NOMO-1 treated with dmso at 0.1 percent for 144 hours (cell line): ENCODE results near the gene SIDT2.
"Not testable (repeated sequence)": the region's sequence is repeated elsewhere in the genome, so short reads cannot be mapped to it uniquely, and the experiment has no call there.

Experiments used
- DNase-seq: peaks from one replicate; lab custom pipeline; 2025; ENCODE audit not compliant: unreplicated experiment; lab: John Stamatoyannopoulos, UW

SIDT2 gene

DNA sequence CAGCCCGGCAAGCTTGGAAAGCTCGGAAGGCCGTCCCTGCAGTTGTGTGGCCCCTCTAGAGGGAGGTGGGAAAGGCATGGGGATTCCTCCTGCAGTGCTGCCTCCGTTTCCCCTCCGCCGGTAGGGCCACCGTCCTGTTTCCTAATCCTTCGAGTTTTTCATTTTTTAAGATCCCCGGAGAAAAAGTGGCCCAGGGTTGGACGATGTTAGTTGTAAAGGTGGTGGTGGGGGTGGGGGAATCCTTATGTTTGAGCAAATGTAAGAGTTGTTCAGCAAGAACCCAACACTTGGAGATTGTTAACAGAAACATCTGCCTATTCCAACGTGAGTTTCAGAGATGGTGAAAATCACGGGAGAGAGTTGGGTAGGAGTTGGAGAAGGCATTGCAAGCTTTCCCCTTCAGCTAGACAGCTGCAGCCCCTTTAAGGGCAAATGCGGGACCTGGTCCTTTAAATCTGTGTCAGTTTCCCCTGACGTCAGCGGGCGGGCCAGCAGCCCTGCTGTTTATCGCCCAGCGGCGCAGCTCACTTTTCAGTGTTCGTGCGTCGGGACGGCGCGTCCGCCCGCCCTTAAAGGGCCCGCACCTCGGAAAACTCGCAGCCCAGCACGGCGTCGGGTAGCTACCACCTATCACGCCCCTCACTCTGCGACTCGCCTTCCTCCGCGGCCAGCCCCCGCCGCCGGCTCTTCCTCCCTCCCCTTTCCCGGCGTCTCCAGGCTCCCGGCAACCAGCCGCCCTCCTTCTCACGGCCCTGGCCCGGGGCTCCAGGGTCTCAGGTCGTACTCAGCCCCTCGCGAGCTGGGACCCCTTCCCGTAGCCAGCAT lies at the start of gene SIDT2:
Gene SIDT2, plus strand, starts transcription at position 534 of the 825 bp plus-strand sequence. CDS start 521 bp downstream, outside the sequence.
- peak; percentile 80 for DNase-seq

DNA sequence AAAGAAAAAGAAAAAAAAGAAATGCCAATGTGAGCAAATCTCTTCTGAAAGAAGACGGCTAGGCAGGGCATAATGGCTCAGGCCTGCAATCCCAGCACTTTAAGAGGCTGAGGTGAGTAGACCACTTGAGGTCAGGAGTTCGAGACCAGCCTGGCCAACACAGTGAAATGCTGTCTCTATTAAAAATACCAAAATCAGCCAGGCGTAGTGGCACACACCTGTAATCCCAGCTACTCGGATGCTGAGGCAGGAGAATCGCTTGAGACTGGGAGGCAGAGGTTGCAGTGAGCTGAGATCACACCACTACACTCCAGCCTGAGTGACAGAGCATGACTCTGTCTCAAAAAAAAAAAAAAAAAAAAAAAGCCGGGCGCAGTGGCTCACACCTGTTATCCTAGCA lies 48.1 kb upstream of the SIDT2 start:
- not testable (repeated sequence) for DNase-seq

GRCh38 chr11:117130879-117131278 lies 47.7 kb upstream of the SIDT2 start:
- DNase-seq = no peak

- DNase-seq = no peak
Observed at GRCh38 chr11:117134431-117134830, 44.1 kb upstream of the SIDT2 start.

DNA sequence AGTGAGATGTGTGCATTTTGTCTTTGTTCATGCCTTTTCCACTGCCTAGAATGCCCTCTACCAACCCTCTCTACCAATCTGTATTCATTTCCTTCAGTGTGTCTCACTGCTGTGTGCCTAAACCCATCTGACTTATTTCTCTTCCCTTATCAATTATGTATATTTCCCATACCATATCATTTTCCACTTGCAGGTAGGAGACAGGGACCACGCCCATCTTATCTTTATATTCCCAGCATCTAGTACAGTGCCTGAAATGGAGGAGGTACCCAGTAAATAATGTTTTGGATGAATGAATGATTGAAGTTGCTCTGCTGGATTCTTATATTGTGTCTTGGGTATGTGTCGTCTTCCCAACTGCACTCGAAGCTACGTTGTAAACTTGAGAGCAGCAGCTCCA lies 43.6 kb upstream of the SIDT2 start:
- not testable (repeated sequence) for DNase-seq

- not testable (repeated sequence) for DNase-seq
Observed at GRCh38 chr11:117137223-117138086, 41.1 kb upstream of the SIDT2 start.

DNA sequence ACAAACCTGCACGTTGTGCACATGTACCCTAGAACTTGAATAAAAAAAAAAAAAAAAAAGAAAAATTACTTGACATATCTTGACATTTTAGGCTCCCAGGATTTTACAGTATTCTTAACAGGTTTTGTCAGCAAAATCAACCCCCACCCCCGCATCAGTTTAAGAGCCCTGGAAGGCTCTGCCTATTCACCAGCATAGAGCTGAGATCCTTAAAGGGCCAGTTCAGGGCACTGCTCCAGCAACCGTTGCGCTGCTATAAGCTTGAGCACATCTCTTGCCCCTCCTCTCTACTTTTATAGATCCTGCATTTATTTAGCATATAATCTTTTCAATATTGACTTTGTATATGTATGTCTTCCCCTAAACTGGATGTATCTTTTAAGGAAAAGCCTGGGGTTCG lies 35.2 kb upstream of the SIDT2 start:
- no peak for DNase-seq

- peak; percentile 92 for DNase-seq
Observed at GRCh38 chr11:117143871-117144476, 34.6 kb upstream of the SIDT2 start, which contains the start of gene PAFAH1B2. TSS of gene PAFAH1B2 (plus strand) at chr11:117144287. CDS start at chr11:117152448, 8,161 bp downstream.

DNA sequence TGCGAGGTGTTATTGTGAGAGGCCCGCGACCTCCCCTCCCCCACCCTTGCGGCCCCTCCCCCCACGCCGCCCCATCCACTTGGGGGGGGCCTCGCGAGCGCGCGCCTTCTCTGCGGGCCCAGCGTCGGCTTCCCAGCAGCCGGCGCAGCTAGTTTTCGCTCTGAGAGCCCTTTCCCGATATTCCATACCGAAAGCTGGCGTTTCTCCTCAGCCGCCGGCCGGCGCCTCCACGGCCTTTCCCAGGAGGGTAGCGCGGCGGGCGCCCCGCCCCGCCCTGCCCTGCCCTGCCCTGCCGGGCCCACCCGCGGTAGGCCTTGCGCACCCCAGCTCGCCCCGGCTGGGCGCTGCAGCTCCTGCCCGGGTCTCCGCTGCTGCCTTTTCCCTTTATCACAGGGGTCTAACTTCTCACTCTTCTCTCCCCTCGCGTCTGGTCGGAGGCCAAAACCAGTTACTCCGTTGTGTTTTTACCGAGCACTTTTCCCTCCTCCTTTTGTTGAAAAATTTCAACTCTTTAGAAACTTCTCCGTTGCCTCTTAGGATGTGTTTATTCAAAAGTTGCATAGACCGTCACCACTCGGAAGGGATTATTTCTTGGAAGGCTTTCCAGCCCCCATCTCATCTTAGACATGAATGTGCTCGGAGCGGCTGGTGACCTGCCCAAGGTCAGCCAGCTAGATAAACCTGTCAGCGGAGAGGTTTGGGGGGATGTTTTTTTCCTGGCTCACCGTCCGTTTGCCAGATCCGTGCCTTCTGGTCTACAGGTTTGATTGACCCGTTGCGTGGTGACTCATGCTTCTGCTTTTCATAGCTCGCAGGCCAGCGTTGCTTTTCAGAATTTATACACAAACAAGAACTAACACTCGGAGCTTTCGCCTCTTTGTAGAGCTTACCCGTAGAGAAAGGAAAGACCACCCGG lies 33.8 kb upstream of the SIDT2 start:
- DNase-seq = peak; percentile 66

DNA sequence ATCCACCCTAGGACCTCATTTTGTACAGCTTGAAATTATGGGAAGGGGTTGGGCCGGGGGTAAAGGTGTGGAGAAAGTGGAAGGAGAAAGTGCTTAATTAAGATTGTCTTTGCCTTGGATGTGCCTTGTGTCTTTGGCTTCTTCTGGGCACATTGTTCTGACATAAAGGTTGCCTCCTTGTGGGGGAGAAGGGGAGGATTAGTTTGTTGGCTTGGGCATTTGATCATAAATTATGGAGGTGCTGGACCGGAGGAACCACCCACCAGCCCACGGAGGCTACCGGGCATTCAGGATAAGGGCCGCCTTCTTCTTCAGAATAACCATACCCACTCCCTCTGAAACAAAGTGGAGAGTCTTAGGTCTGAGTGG lies 33.2 kb upstream of the SIDT2 start:
- no peak for DNase-seq

GRCh38 chr11:117146521-117146920 lies 32.0 kb upstream of the SIDT2 start:
- DNase-seq = no peak

GRCh38 chr11:117152066-117152465 lies 26.5 kb upstream of the SIDT2 start:
- DNase-seq = no peak

DNA sequence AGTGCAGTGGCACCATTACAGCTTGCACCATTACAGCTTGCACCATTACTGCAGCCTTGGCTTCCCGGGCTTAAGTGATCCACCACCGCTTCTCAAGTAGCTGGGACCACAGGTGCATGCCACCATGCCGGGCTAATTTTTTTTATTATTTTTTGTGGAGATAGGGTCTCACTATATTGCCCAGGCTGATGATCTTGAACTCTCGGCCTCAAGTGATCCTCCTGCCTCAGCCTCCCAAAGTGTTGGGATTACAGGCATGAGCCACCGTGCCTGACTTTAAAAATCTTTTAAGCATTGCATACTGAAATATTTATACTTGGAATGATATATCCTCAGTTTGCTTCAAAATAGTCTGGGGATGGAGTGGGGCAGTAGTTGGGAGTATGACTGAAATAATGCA lies 24.1 kb upstream of the SIDT2 start:
- DNase-seq = no peak

DNA sequence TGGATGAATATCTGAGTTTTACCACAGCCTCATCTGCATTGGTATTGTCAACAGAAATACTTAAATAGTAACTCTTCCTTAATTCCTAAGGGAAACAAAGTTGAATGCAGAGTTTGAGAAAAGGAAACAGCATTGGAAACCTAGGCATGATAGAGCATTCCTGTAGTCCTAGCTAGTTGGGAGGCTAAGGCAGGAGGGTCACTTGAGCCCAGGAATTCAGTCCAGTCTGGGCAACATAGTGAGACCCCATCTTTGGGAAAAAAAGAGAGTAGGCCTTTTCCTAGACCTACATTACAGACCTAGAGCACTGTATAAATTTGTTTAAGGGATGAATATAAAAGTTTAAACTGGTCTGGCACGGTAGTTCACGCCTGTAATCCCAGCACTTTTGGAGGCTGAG lies 21.0 kb upstream of the SIDT2 start:
- DNase-seq = no peak

- no peak for DNase-seq
Observed at GRCh38 chr11:117159892-117160291, 18.7 kb upstream of the SIDT2 start.

DNA sequence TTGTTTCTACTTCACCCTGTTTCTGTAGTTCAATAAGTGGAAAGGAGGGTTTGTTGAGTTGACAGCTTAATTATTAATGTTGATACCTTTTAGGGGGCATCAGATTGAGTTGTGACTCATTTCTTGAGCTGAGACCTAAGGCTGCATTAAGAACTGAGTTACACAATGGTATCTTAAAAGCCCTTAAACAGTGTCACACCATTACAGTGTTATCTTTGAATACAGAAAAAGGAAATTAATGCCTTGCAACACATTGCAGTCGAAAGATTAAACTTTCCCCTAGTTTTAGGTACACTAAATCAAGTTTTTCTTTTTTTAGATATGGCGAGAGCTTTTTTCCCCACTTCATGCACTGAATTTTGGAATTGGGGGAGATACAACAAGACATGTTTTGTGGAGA lies 17.7 kb upstream of the SIDT2 start:
- DNase-seq = no peak

DNA sequence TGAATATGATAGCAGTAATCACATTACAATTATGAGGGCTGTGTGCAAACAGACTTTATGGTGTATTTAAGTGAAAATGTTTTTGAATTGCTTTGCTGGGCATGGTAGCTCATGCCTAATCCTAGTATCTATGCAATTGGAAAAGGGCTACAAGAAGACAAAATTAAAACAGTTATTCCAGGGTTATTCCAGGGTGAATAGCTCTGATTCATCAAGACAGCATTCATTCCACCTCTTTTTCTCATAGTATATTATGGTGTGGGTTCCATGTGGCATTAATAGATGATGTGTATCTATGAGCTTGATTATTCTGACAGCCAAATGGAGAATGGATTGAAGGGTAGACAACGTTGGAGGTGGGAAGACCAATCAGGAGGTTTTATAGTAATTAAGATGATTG lies 12.1 kb upstream of the SIDT2 start:
- DNase-seq = no peak

DNA sequence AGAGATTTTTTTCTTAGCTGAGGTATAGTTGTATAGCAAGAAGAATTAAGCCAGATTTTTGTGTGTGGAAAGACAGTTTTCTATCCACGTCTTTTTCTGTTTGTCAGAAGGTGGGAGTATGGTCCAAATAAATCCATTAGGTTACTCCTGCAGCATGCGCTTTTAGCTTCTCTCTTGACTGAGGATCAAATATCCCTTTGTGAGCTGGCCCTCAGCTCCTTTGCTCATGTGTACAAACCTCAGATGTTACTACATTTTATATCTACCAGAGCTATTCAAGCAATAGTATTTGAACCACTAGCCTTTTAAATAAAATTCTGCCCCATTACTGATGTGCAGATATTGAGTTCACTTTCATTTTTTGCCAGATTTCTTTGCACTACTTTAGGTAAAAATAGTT lies 8.8 kb upstream of the SIDT2 start:
- no peak for DNase-seq

GRCh38 chr11:117170210-117170609 lies 8.3 kb upstream of the SIDT2 start:
- no peak for DNase-seq

DNA sequence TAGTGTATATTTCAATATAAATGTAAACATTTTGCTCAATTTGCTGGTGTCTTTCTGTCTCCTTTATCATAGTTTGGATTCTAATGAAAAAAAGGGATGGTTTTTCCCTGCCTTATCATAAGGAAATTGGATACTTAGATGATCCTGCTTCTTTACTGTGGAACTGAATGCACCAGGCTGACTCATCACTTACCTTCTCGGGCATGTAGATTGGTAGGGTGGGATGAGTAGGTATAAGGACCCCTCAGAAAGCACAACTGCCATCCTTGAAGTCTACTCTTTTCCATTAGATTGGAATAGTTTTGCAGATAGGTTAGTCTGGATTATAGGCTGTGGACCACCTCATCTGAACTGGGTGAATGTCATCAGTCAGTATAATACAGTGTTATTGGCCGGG lies 7.5 kb upstream of the SIDT2 start:
- no peak for DNase-seq
